Loucy (cell line): ENCODE measurements around the gene HBE1.

Experiments
- H2AFZ ChIP-seq: fragments of 200-600 bp; sonication (generic); 2 replicates; pipeline ENCODE4 v1.6.0; 2016; ENCODE audit warnings: antibody characterized with exemption, mild to moderate bottlenecking, low read length, moderate library complexity
- H3F3A ChIP-seq: fragments of 200-600 bp; 2 replicates; pipeline ENCODE4 v1.6.0; 2016; ENCODE audit warnings: antibody characterized with exemption, low read depth, mild to moderate bottlenecking
- H3K27me3 ChIP-seq: fragments of 200-600 bp; sonication (generic); 2 replicates; pipeline ENCODE4 v1.6.1; 2014; ENCODE audit warnings: low read length, mild to moderate bottlenecking; ENCODE audit not compliant: insufficient read depth, poor library complexity, severe bottlenecking
- H3K36me3 ChIP-seq: fragments of 200-600 bp; sonication (generic); 2 replicates; pipeline ENCODE4 v1.6.1; 2016; ENCODE audit warnings: low read length; ENCODE audit not compliant: insufficient read depth
- H3K4me1 ChIP-seq: fragments of 200-600 bp; sonication (generic); 2 replicates; pipeline ENCODE4 v1.5.1; 2014; ENCODE audit warnings: low read length, mild to moderate bottlenecking; ENCODE audit not compliant: insufficient read depth, poor library complexity, severe bottlenecking
- H3K4me2 ChIP-seq: fragments of 200-600 bp; sonication (generic); 2 replicates; pipeline ENCODE4 v1.6.0; 2014; ENCODE audit warnings: antibody characterized with exemption, low read length, low read depth, mild to moderate bottlenecking; ENCODE audit not compliant: poor library complexity, severe bottlenecking
- H3K4me3 ChIP-seq: fragments of 200-600 bp; sonication (generic); 2 replicates; pipeline ENCODE4 v1.5.1; 2014; ENCODE audit warnings: low read length, mild to moderate bottlenecking, mixed read lengths; ENCODE audit not compliant: poor library complexity, severe bottlenecking
- H3K79me2 ChIP-seq: fragments of 200-600 bp; sonication (generic); 2 replicates; pipeline ENCODE4 v1.6.1; 2014; ENCODE audit warnings: low read length; ENCODE audit not compliant: insufficient read depth
- H3K9ac ChIP-seq: fragments of 200-600 bp; sonication (generic); 2 replicates; pipeline ENCODE4 v1.6.0; 2014; ENCODE audit warnings: mild to moderate bottlenecking, low read depth, low read length, moderate library complexity; ENCODE audit not compliant: poor library complexity, severe bottlenecking
- H3K9me2 ChIP-seq: fragments of 200-600 bp; sonication (generic); replicated peaks from 2 replicates; pipeline ENCODE4 v1.6.1; 2016; ENCODE audit warnings: low read depth, low read length, mixed read lengths
- H3K9me3 ChIP-seq: fragments of 200-600 bp; sonication (generic); 2 replicates; pipeline ENCODE4 v1.6.1; 2014; ENCODE audit warnings: mild to moderate bottlenecking, antibody characterized with exemption, low read length, low read depth; ENCODE audit not compliant: insufficient read depth
- H4K20me1 ChIP-seq: fragments of 200-600 bp; sonication (generic); 2 replicates; pipeline ENCODE4 v1.6.0; 2014; ENCODE audit warnings: antibody characterized with exemption, low read length, mild to moderate bottlenecking; ENCODE audit not compliant: insufficient read depth, poor library complexity, severe bottlenecking
- CTCF ChIP-seq: fragments of 200-600 bp; sonication (generic); conservative IDR thresholded peaks from 2 replicates; pipeline ENCODE4 v1.5.1; 2014; ENCODE audit warnings: mild to moderate bottlenecking, antibody characterized with exemption, low read length
- EZH2phosphoT487 ChIP-seq: fragments of 200-600 bp; IDR thresholded peaks from 2 replicates; pipeline ENCODE4 v1.6.1; 2018; ENCODE audit warnings: antibody characterized with exemption, mild to moderate bottlenecking, moderate library complexity, borderline replicate concordance

The HBE1 gene

GRCh38 chr11:5266609-5267008 lies 3.1 kb downstream of the HBE1 start:
- H3K4me2 ChIP-seq: no peak overlapping the region
- H4K20me1 ChIP-seq: no peaks in the 10 kb centered on the region
- TF ChIP-seq EZH2phosphoT487 (no peak), CTCF (no peak)

GRCh38 chr11:5265832-5266231 lies 3.9 kb downstream of the HBE1 start:
- Histone ChIP-seq H4K20me1 (no peaks in the 10 kb centered on the region), H3K36me3 (no peaks in the 10 kb centered on the region), H3K9me2 (no peaks in the 10 kb centered on the region), H3K4me1 (no peaks in the 10 kb centered on the region), H3K27me3 (no peaks in the 10 kb centered on the region), H3K9ac (no peak overlapping the region), H3K4me2 (no peak overlapping the region), H2AFZ (no peak overlapping the region), H3K79me2 (no peaks in the 10 kb centered on the region), H3K9me3 (no peaks in the 10 kb centered on the region), H3K4me3 (no peak overlapping the region), H3F3A (no peaks in the 10 kb centered on the region)
- no peak for TF ChIP-seq CTCF
- TF ChIP-seq EZH2phosphoT487: no peak

More at GRCh38 chr11:5266609-5267008, 3.1 kb downstream of the HBE1 start:
- no peaks in the 10 kb centered on the region for H3K9me3 ChIP-seq
- no peak overlapping the region for H3K9ac ChIP-seq
- H3K27me3 ChIP-seq: no peaks in the 10 kb centered on the region
- no peaks in the 10 kb centered on the region for H3K4me1 ChIP-seq
- no peaks in the 10 kb centered on the region for H3K79me2 ChIP-seq
- no peak overlapping the region for H2AFZ ChIP-seq
- H3K4me3 ChIP-seq: no peak overlapping the region
- H3K36me3 ChIP-seq: no peaks in the 10 kb centered on the region
- H3F3A ChIP-seq: no peaks in the 10 kb centered on the region
- no peaks in the 10 kb centered on the region for H3K9me2 ChIP-seq

GRCh38 chr11:5258543-5259262 lies 11.0 kb downstream of the HBE1 start:
- Histone ChIP-seq H3F3A (no peaks in the 10 kb centered on the region), H3K9me3 (no peaks in the 10 kb centered on the region), H3K9ac (no peak overlapping the region), H3K4me3 (no peak overlapping the region), H3K9me2 (no peaks in the 10 kb centered on the region), H3K36me3 (no peaks in the 10 kb centered on the region), H4K20me1 (no peaks in the 10 kb centered on the region), H3K4me1 (no peaks in the 10 kb centered on the region), H2AFZ (no peak overlapping the region), H3K4me2 (no peak overlapping the region), H3K79me2 (no peaks in the 10 kb centered on the region), H3K27me3 (no peaks in the 10 kb centered on the region)
- TF ChIP-seq EZH2phosphoT487 (no peak), CTCF (no peak)
